ENCODE data around the gene MOK.

DNA sequence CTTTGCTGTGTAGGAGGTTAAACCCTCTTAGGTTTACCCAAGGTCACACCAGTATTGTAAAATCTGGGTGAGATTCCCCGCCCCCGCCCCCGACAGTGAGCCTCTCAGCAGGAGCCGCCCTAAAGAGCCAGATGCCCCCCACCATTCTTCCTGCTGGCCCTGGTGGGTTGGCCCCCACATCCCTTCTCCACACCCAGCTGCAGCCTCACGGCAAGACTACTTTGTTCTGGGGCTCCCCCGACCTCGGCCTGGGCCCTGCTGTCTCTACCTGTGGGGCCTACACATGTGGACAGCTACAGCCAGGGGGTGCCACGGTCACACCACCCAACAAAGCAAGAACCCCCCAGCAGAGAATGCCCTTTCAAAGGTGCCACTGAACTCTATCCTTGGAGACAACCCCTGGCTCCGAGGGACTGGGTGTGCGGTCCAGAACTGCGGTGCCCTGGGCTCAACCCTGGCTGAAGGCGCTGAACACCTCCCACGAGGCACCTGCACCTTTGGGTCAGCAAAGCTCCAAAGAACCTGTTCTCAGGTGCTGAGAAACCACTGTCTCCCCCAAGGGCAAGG, 82.9 kb downstream of the MOK start:
- TF ChIP-seq TAF1 (IDR thresholded peaks at IDR 0.05; ENCODE audit: low read depth, low read length) (no peak), POLR2AphosphoS5 (IDR thresholded peaks at IDR 0.05; ENCODE audit: low read depth, low read length) (no peak), POLR2A (IDR thresholded peaks at IDR 0.05; ENCODE audit: low read depth, low read length) (no peak), POU2F2 (IDR thresholded peaks at IDR 0.05; ENCODE audit: low read depth, low read length) (no peak), SPI1 (IDR thresholded peaks at IDR 0.05; ENCODE audit: low read depth, low read length) (no peak), PAX5 (IDR thresholded peaks at IDR 0.05; ENCODE audit: insufficient read depth, low read length, severe bottlenecking) (no peak)

Measured in GM12891 (cell line).